NCI-H1436 (cell line): ENCODE data around the gene KLK13.

Experiments
- DNase-seq: peaks from one replicate; lab custom pipeline; 2025; lab: John Stamatoyannopoulos, UW

Gene KLK13

GRCh38 chr19:51091895-51092873, 27.3 kb upstream of the KLK13 start:
- no peak for DNase-seq

GRCh38 chr19:51091126-51091525, 26.2 kb upstream of the KLK13 start:
- no peak for DNase-seq

GRCh38 chr19:51090471-51090870, 25.6 kb upstream of the KLK13 start:
- no peak for DNase-seq

GRCh38 chr19:51089786-51090185, 24.9 kb upstream of the KLK13 start:
- no peak for DNase-seq

GRCh38 chr19:51086153-51086850, 21.4 kb upstream of the KLK13 start:
- no peak for DNase-seq

GRCh38 chr19:51084505-51084904, 19.6 kb upstream of the KLK13 start:
- no peak for DNase-seq

GRCh38 chr19:51083783-51084182, 18.9 kb upstream of the KLK13 start:
- DNase-seq, result no peak

GRCh38 chr19:51083181-51083580, 18.3 kb upstream of the KLK13 start:
- no peak for DNase-seq

GRCh38 chr19:51082611-51083010, 17.7 kb upstream of the KLK13 start, which contains the start of gene KLK14:
Gene KLK14, minus strand, starts transcription at chr19:51082887. Its CDS starts 273 bp downstream, at chr19:51082614.
- peak; percentile 7 for DNase-seq

GRCh38 chr19:51081476-51081875, 16.6 kb upstream of the KLK13 start:
- no peak for DNase-seq

- no peak for DNase-seq
These were observed 14.7 kb upstream of the KLK13 start for GRCh38 chr19:51079481-51080110.

GRCh38 chr19:51078731-51079130, 13.8 kb upstream of the KLK13 start:
- no peak for DNase-seq

- DNase-seq, result no peak
These were observed 13.2 kb upstream of the KLK13 start for GRCh38 chr19:51078104-51078503.

GRCh38 chr19:51076631-51077213, 11.8 kb upstream of the KLK13 start:
- DNase-seq, result no peak

GRCh38 chr19:51075998-51076397, 11.1 kb upstream of the KLK13 start:
- no peak for DNase-seq

GRCh38 chr19:51071095-51071405, 6.2 kb upstream of the KLK13 start:
- peak; percentile 21 for DNase-seq

GRCh38 chr19:51070334-51071094, 5.6 kb upstream of the KLK13 start:
- no peak for DNase-seq

GRCh38 chr19:51066393-51067186, 1.7 kb upstream of the KLK13 start:
- DNase-seq, result no peak

GRCh38 chr19:51065221-51065960, 499 bp upstream of the KLK13 start:
- no peak for DNase-seq

- DNase-seq, result no peak
These were observed 1.2 kb downstream of the KLK13 start for GRCh38 chr19:51063664-51064063.
